ENCODE measurements around the gene LCOR.

Gene LCOR

GRCh38 chr10:97012470-97012869, 180.4 kb downstream of the LCOR start:
- no peak for DNase-seq (ENCODE audit: low spot score)

GRCh38 chr10:97013568-97013967, 181.5 kb downstream of the LCOR start:
- DNase-seq (ENCODE audit: low spot score) = no peak

GRCh38 chr10:97013983-97014382, 181.9 kb downstream of the LCOR start:
- DNase-seq (ENCODE audit: low spot score) = no peak

- DNase-seq (ENCODE audit: low spot score) = no peak
Observed at GRCh38 chr10:97015240-97015639, 183.1 kb downstream of the LCOR start.

- no peak for DNase-seq (ENCODE audit: low spot score)
Observed at GRCh38 chr10:97016728-97017473, 184.8 kb downstream of the LCOR start.

- DNase-seq (ENCODE audit: low spot score) = no peak
Observed at GRCh38 chr10:97017474-97017903, 185.4 kb downstream of the LCOR start.

- DNase-seq (ENCODE audit: low spot score) = no peak
Observed at GRCh38 chr10:97018251-97019212, 186.4 kb downstream of the LCOR start.

- DNase-seq (ENCODE audit: low spot score) = no peak
Observed at GRCh38 chr10:97019213-97019844, 187.2 kb downstream of the LCOR start.

- peak; percentile 56 for DNase-seq (ENCODE audit: low spot score)
Observed at GRCh38 chr10:97020452-97021400, 188.6 kb downstream of the LCOR start.

GRCh38 chr10:97022616-97023015, 190.5 kb downstream of the LCOR start:
- no peak for DNase-seq (ENCODE audit: low spot score)

- no peak for DNase-seq (ENCODE audit: low spot score)
Observed at GRCh38 chr10:97023401-97024167, 191.5 kb downstream of the LCOR start.

- DNase-seq (ENCODE audit: low spot score) = no peak
Observed at GRCh38 chr10:97024168-97025073, 192.3 kb downstream of the LCOR start.

GRCh38 chr10:97025613-97026242, 193.6 kb downstream of the LCOR start:
- peak; percentile 83 for DNase-seq (ENCODE audit: low spot score)

- no peak for DNase-seq (ENCODE audit: low spot score)
Observed at GRCh38 chr10:97028126-97028831, 196.2 kb downstream of the LCOR start.

GRCh38 chr10:97028832-97029178, 196.7 kb downstream of the LCOR start:
- DNase-seq (ENCODE audit: low spot score) = no peak

- DNase-seq (ENCODE audit: low spot score) = no peak
Observed at GRCh38 chr10:97029271-97029670, 197.2 kb downstream of the LCOR start.

- no peak for DNase-seq (ENCODE audit: low spot score)
Observed at GRCh38 chr10:97030894-97031293, 198.8 kb downstream of the LCOR start.

GRCh38 chr10:97031459-97031858, 199.4 kb downstream of the LCOR start:
- no peak for DNase-seq (ENCODE audit: low spot score)

Measured in Ammon's horn (tissue), 1 donor.